Mucosa of stomach (tissue), 1 donor: Measurements from ENCODE around the gene MAD2L1.
A peak's percentile ranks its signal among the peaks of the same experiment; 100 is the strongest.
"Not testable (repeated sequence)": the region's sequence is repeated elsewhere in the genome, so short reads cannot be mapped to it uniquely, and the experiment has no call there.

Experiments used
- H3K27me3 ChIP-seq: one replicate; pipeline ENCODE4 v1.7.0; 2013; ENCODE audit warnings: mild to moderate bottlenecking, low read length; ENCODE audit not compliant: control insufficient read depth, insufficient read depth
- H3K36me3 ChIP-seq: one replicate; pipeline ENCODE4 v1.7.0; 2013; ENCODE audit warnings: low read length; ENCODE audit not compliant: control insufficient read depth, insufficient read depth
- H3K4me1 ChIP-seq: one replicate; pipeline ENCODE4 v1.7.0; 2013; ENCODE audit warnings: mild to moderate bottlenecking, low read length; ENCODE audit not compliant: control insufficient read depth, insufficient read depth
- H3K4me3 ChIP-seq: one replicate; pipeline ENCODE4 v1.7.0; 2013; ENCODE audit warnings: low read length
- H3K9ac ChIP-seq: one replicate; pipeline ENCODE4 v1.7.0; 2013; ENCODE audit warnings: mild to moderate bottlenecking, low read length, moderate library complexity
- H3K9me3 ChIP-seq: one replicate; pipeline ENCODE4 v1.7.0; 2013; ENCODE audit warnings: mild to moderate bottlenecking, low read length, moderate library complexity; ENCODE audit not compliant: control insufficient read depth
- donor health status: Pancreatic carcinoma.

Gene MAD2L1

DNA sequence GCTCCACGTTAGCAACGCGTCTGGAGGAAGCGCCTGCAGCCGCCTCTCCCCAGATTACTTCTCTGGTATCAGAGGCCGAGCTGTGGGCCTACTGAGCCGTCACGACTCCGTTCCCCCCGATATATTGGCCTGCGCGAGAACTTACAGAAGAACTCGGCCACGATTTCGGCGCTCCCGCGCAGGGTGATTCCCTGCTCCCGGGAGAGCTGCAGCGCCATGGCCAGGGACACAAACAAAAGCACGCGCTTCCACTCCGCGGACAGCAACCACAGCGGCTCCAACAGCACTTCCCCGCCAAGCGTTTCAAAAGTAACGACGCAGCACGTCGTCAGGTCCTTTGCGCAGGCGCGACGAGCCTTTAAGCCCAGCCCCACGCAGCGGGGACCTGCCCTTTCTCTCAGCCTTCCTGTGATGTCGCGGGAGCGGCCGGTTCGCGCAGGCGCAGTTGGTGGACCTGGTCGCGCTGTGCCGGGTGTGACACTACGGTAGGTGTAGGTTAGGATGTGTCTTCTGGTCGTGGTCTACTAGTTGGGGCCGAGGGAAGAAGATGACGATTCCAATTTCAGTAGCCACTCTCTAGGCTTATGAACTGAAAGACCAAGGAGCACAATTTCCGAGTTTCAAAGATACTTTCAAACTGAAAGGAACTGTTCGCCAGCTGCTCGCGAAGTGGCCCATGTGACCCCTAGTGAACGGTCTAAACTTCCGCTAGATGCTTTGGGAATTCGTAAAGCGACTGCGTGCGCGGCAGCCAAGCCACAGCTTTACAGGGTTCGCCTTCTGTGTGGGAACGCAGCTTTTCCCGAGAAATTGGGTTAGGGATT, at the start of gene MAD2L1:
MAD2L1 (minus strand) TSS at position 332 of the 824 bp plus-strand sequence; CDS start at position 218, 114 bp downstream.
- H3K27me3 ChIP-seq, result no peaks in the 10 kb centered on the region
- H3K4me1 ChIP-seq, result peaks cover 4% of the 10 kb centered on the region
- peak within 1 kb of the TSS; percentile 94 for H3K9ac ChIP-seq
- no peaks in the 10 kb centered on the region for H3K36me3 ChIP-seq
- H3K9me3 ChIP-seq, result no peaks in the 10 kb centered on the region
- H3K4me3 ChIP-seq, result peak within 1 kb of the TSS; percentile 89

DNA sequence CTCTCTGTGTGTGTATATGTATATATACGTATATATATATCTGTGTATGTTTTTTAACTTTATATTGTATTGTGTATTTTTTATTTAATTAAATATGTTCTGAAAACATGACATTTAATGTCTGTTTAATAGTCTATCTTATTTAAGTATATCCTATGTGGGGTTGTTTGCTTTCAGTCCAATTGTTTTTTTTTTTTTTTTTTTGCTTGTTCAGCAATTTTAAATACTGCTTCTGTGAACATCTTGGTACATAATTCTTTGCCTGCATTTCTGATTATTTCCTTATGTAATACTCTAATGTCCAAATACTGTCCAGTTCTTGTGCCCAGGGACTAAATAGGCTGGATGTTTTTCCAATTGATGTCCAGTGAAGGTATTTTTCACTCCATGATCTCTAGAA, 45.1 kb upstream of the MAD2L1 start:
- H3K27me3 ChIP-seq, result no peaks in the 10 kb centered on the region
- H3K4me1 ChIP-seq, result no peaks in the 10 kb centered on the region
- no peak overlapping the region for H3K4me3 ChIP-seq
- H3K36me3 ChIP-seq, result no peaks in the 10 kb centered on the region
- H3K9me3 ChIP-seq, result no peaks in the 10 kb centered on the region
- no peak overlapping the region for H3K9ac ChIP-seq

DNA sequence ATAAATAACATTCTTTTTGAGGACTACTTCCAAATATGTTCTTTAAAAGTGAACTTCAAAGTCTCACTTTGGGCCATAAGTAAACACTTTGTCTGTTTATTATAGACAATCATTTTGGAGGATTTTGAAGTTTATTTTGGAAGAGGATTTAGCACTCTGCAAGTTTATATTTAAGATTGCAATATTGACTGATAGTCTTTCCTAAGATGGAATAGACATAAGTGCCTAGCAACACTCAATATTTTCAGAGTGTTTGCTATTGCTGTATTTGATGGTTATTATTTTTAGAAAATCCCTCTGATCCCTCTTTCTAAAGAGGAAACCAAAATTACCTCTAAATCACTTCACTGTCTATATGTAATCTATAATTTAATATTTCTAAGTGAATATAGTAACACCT, 42.8 kb upstream of the MAD2L1 start:
- H3K36me3 ChIP-seq, result no peaks in the 10 kb centered on the region
- H3K27me3 ChIP-seq, result no peaks in the 10 kb centered on the region
- no peak overlapping the region for H3K4me3 ChIP-seq
- no peaks in the 10 kb centered on the region for H3K4me1 ChIP-seq
- H3K9ac ChIP-seq, result no peak overlapping the region
- H3K9me3 ChIP-seq, result no peaks in the 10 kb centered on the region

DNA sequence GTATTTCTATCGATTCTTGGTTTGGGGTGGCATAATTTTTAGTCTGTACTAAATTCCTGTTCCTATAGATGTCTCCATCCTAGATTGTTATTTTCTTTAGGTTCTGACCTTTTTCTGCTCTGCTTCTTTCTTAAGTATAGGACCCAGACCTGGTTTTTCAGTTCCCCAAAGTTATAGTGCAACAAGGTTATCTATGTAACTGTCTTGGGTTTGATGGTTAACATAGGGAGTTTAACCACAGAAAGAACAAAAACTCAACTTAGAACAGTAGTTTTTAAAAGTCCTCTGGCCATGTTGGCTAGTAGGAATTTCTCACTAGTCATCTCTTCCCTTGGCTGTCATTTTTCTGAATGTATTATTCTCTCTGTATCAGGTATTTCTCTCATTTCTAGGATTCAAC, 38.8 kb upstream of the MAD2L1 start:
- Histone ChIP-seq H3K9me3 (no peaks in the 10 kb centered on the region), H3K36me3 (no peaks in the 10 kb centered on the region), H3K27me3 (no peaks in the 10 kb centered on the region), H3K4me1 (no peaks in the 10 kb centered on the region), H3K9ac (no peak overlapping the region), H3K4me3 (no peak overlapping the region)

DNA sequence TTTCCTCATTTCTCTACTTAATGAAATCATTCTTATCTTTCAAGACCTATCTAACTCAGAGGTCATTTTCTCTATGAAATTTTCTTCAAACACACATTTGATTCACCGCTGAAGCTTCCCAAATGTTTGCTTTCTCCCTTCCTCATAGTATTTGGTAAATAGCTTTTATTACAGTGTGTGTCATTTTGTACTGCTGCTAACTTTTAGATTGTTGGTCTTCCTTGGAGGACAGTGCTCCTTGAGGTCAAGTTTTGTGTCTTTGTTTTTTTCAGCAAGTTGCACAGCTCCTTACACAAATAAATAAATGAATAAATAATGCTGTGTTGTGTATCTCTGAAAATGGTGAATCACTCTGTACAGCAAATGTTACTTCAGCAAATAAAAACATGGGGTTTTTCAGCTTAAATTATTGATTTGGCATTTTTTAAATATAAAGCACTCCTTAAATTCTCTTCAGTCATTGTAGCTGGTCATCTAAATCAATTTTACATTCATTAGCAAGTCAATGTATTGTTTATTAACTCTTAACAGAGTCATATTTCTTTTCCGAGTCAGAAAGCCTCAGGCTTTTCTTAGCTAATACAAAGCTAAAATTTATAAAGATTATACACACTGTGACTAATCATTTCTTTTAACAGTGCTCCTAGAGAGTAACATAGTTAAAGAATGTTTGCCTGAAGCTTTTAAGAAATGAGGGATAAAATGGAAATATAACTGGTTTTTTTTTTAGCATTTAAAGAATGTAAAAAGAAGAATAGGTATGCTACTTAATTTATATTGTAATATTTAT, 30.1 kb upstream of the MAD2L1 start:
- Histone ChIP-seq H3K9ac (no peak overlapping the region), H3K4me1 (no peaks in the 10 kb centered on the region), H3K27me3 (no peaks in the 10 kb centered on the region)

DNA sequence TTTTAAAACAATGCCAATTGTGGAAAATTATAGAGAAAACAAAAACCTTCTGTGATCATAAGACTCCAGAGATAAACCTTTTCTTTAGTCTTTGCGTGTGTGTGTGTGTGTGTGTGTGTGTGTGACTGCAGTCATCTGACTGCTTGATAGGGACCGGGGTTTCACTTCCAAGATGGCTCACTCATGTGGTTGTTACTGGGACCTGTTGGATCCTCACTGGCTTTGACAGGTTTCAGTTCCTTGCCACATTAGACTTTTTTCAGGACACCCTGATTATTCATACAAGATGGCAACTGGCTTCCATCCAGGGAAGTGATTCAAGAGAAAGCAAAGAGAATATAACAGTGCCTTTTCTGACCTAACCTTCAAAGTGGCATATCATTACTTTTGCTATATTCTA, 21.9 kb upstream of the MAD2L1 start:
- Histone ChIP-seq H3K27me3 (no peaks in the 10 kb centered on the region), H3K4me1 (no peaks in the 10 kb centered on the region), H3K4me3 (no peak overlapping the region), H3K9ac (no peak overlapping the region), H3K9me3 (no peaks in the 10 kb centered on the region), H3K36me3 (no peaks in the 10 kb centered on the region)

More for the DNA sequence above, 30.1 kb upstream of the MAD2L1 start:
- Histone ChIP-seq H3K36me3 (no peaks in the 10 kb centered on the region), H3K4me3 (no peak overlapping the region), H3K9me3 (no peaks in the 10 kb centered on the region)

DNA sequence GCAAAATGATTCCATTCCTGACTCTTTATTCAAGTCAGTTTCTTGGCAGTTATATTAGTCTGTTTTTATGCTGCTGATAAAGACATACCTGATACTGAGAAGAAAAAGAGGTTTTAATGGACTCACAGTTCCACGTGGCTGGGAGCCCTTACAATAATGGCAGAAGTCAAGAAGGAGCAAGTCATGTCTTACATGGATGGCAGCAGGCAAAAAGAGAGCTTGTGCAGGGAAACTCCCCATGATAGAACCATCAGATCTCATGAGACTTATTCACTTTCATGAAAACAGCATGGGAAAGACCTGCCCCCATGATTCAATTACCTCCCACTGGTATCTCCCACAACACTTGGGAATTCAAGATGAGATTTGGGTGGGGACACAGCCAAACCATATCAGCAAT, 21.4 kb upstream of the MAD2L1 start:
- H3K9me3 ChIP-seq, H3K27me3 ChIP-seq, H3K4me3 ChIP-seq: not testable (repeated sequence)

DNA sequence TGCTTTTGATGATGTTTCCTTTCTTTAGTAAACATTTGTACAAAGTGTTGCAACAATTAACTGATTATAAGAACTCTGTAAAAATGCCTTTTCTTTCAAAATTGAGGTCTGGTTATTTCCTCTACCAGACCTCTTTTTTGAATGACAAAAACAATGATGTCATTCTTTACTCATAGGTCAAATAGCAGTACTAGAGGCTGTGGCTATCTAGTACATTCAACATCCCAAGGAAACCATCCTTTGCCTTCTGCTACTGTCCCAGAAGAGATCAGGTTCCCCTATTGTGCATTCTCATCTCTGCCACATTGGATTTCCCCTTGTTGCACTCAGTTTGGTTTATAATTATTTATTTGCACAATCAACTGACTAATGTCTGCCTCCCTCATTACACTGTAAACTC, 19.1 kb upstream of the MAD2L1 start:
- Histone ChIP-seq H3K9ac (no peak overlapping the region), H3K4me3 (no peak overlapping the region), H3K9me3 (no peaks in the 10 kb centered on the region), H3K27me3 (no peaks in the 10 kb centered on the region), H3K36me3 (no peaks in the 10 kb centered on the region), H3K4me1 (no peaks in the 10 kb centered on the region)

More for the DNA sequence above, 21.4 kb upstream of the MAD2L1 start:
- H3K9ac ChIP-seq, H3K4me1 ChIP-seq, H3K36me3 ChIP-seq: not testable (repeated sequence)

DNA sequence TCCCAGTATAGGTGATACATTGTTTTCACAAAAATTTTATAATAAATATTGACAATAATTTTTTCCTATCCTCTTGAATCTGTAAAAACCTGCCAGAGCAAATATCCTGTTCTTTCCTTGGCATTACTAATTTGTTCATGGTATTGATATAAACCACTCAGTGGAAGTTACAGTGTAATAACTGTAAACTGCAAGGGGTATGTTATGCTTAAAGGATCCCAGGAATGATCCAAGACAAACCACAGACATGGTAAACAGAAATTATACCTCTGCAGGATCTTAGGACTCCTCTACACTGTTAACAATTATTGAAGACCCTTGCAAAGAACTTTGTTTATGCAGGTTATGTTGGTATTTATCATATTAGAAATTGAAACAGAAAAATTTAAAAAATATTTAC, 17.7 kb upstream of the MAD2L1 start:
- Histone ChIP-seq H3K4me3 (no peak overlapping the region), H3K4me1 (no peaks in the 10 kb centered on the region), H3K9ac (no peak overlapping the region), H3K36me3 (no peaks in the 10 kb centered on the region), H3K9me3 (no peaks in the 10 kb centered on the region), H3K27me3 (no peaks in the 10 kb centered on the region)

DNA sequence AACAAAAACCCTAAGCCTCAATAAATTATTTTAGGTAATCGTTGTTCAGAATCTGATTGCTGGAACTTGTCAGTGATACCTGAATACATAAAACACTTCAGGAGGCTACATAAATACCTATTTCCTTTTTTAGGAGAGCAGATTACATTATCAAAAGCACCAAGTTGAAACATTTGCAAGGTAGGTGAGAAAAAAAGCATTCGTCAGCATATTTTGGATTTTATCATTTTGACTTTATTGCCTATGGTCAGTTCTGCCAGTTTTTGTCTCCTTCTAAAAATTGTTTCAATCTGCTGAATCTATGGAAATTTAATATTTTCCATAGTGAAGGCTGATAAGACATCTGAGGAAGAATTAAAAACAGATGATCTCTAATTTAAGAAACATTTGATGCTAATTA, 16.5 kb upstream of the MAD2L1 start:
- Histone ChIP-seq H3K27me3 (no peaks in the 10 kb centered on the region), H3K9ac (no peak overlapping the region), H3K36me3 (no peaks in the 10 kb centered on the region)

DNA sequence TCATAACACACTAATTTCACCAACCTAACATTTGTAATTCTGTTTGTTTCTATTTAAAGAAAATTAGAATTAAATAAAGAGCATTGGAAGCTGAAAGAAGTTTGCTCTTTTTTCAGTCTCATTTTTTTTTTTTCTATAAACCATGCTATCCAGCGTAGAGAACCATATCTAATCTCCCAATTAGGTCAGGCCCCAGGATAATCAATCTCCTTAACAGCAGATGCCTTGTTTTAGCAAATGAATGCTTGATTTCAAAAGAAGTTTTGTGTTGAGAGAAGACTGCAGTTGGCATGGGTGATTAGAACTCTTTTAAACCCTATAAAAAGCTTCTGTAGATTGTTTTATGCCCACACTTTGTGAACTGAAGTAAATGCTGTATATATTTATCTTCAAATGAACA, 15.6 kb upstream of the MAD2L1 start:
- H3K36me3 ChIP-seq, result no peaks in the 10 kb centered on the region
- no peaks in the 10 kb centered on the region for H3K4me1 ChIP-seq
- H3K27me3 ChIP-seq, result no peaks in the 10 kb centered on the region
- H3K9ac ChIP-seq, result no peak overlapping the region
- no peaks in the 10 kb centered on the region for H3K9me3 ChIP-seq
- H3K4me3 ChIP-seq, result no peak overlapping the region

More for the DNA sequence above, 16.5 kb upstream of the MAD2L1 start:
- H3K9me3 ChIP-seq, result no peaks in the 10 kb centered on the region
- no peaks in the 10 kb centered on the region for H3K4me1 ChIP-seq
- no peak overlapping the region for H3K4me3 ChIP-seq

DNA sequence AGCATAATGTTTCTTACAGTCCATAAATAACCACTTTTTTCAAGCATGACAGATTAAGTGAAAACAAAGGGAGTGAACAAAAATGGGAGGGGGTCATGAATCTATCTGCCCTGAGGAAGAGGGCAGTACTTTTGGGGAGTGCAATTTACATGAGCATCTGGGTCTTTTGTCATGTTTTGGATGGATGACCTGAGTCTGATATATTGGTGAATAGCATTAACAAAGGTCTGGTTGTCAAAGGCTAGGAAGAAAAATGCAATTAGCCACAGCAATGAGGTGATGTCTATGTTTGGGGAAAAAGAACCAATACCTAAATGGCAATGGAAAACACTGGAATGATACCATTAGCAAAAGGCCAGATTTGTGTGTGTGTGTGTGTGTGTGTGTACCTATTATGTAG, 15.1 kb upstream of the MAD2L1 start:
- no peak overlapping the region for H3K9ac ChIP-seq
- no peak overlapping the region for H3K4me3 ChIP-seq
- no peaks in the 10 kb centered on the region for H3K27me3 ChIP-seq
- H3K4me1 ChIP-seq, result no peaks in the 10 kb centered on the region
- H3K9me3 ChIP-seq, result no peaks in the 10 kb centered on the region
- no peaks in the 10 kb centered on the region for H3K36me3 ChIP-seq
